Measurements from ENCODE around the gene KLHL22.

- TF ChIP-seq CTCF (IDR thresholded peaks at IDR 0.05; ENCODE audit: low read length) (no peak), EZH2 (IDR thresholded peaks at IDR 0.05; ENCODE audit: borderline replicate concordance, low read length) (no peak)
These were observed 8.2 kb upstream of the KLHL22 start for GRCh38 chr22:20503816-20504215.

Measured in OCI-LY1 (cell line).